ENCODE data around the gene SELENOO.

The SELENOO gene

DNA sequence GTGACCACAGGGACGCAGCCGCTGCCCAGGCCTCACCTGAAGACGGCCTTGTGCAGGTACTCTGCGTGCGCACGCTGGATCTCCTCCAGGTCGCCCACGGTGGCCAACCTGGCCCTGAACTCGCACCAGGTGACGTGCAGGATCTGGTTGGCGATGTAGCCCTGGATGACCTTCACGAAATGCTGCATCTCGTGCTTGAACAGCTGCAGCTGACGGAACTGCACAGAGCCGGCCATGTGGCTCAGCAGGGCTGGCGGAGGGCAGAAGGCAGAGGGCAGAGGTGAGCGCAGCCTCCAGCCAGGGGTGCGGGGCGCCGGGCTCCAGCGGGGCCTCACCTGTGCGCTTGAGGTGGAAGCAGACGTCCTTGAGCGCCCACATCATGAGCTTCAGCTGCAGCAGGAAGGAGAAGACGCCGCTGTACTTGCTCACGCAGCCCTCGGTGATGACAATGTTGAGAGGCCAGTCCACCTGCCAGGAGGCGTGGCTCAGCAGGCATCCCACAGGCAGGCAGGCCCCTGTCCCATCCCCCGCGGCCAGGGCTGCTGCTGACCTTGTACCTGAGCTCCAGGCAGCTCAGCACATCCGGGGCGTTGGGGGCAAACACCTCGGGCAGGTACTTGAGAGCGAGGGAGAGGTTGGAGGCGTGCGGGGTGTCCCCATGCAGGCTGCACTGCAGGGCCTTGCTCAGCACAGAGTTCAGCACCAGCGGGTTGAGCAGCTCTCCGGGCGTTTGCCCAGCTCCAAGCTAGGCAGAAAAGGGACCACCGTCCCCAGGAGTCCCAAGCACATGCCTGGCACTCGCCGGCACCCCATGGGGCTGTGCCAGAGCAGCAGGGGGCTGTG, 17.6 kb downstream of the SELENOO start:
- no peak for DNase-seq

DNA sequence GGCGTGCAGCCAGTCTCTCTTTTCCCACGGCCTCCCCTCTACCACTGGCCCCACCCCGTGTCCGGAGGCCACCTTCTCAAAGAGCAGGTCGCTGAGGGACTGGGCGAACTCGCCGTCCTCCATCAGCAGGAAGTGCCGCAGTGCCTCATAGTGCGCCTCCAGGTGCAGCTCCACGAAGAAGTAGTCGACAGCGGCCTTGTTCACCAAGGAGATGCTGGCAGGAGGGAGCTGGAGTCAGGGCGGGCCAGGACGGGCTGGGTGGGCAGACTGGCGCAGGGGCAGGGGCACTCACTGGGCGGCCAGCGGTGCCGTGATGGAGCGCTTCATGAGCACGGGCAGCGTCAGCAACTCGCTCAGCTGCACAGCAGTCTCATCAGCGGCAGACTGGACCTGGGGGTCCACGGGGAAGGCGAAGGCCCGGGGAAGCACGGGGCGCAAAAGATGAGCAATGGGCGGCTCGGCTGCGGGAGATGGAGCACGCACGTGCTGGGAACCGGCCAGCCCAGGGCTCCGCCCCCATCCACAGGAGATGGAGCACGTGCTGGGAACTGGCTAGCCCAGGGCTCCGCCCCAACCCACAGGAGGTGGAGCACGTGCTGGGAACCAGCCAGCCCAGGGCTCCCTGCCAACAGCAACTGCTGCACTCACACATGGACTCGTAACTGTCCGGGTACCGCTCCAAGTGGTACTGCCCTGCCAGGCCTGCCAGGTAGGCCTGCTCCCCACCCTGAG, 18.4 kb downstream of the SELENOO start:
- DNase-seq, result peak; percentile 40

DNA sequence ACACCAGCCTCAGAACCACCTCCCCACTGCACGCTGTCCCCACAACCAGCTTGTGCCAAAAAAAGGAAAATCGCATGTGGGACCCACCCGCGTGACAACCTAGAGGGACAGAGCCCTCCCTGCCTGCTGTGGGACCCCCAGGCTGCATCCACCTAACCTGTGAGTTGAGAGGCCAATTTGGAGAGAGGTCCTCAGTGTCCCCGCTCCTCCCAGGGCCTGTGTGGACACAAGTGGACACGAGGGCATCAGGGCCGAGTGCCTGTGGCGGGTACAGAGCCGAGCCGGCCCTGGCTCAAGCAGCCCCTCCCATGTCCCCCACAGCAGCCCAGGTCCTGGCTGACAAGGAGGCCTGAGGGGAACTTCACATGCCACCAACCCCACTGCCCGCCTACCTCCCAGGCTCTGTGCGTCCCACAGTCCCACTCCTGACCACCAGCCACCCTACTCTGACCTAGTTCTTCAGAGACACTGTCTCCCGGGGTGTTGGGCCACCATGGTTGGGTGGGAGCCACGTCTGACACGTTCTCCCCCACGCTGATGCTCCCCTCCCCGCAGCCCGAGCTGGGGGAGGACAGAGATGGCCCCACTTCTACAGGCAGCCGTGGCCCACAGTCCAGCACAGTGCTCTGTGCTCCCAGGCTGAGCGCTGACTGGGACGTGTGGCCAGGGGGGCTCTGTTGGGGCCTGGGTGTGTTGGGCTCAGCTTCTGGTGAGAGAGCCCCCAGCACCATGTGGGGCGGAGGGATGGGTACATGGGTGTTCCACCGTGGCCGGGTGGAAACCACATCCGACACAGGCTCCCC, 19.2 kb downstream of the SELENOO start:
- DNase-seq, result no peak

DNA sequence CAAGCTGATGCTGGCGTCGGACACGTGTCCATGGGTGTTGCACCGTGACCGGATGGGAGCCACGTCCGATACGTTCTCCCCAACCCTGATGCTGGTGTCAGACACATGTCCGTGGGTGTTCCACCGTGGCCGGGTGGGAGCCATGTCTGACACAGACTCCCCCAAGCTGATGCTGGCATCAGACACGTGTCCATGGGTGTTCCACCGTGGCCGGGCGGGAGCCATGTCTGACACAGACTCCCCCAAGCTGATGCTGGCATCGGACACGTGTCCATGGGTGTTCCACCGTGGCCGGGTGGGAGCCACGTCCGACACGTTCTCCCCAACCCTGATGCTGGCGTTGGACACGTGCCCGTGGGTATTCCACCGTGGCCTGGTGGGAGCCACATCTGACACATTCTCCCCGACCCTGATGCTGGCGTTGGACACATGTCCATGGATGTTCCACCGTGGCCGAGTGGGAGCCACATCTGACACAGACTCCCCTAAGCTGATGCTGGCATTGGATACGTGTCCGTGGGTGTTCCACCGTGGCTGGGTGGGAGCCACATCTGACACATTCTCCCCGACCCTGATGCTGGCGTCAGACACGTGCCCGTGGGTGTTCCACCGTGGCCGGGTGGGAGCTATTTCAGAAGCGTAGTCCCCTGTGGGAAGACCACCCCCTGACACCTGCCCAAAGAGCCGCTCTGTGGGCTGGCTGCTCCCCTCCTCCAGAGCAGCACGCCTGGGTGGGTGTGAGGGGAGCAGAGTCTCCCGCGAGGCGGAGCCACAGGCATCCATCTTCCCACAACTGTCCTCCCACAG, 20.0 kb downstream of the SELENOO start:
- DNase-seq, result no peak

DNA sequence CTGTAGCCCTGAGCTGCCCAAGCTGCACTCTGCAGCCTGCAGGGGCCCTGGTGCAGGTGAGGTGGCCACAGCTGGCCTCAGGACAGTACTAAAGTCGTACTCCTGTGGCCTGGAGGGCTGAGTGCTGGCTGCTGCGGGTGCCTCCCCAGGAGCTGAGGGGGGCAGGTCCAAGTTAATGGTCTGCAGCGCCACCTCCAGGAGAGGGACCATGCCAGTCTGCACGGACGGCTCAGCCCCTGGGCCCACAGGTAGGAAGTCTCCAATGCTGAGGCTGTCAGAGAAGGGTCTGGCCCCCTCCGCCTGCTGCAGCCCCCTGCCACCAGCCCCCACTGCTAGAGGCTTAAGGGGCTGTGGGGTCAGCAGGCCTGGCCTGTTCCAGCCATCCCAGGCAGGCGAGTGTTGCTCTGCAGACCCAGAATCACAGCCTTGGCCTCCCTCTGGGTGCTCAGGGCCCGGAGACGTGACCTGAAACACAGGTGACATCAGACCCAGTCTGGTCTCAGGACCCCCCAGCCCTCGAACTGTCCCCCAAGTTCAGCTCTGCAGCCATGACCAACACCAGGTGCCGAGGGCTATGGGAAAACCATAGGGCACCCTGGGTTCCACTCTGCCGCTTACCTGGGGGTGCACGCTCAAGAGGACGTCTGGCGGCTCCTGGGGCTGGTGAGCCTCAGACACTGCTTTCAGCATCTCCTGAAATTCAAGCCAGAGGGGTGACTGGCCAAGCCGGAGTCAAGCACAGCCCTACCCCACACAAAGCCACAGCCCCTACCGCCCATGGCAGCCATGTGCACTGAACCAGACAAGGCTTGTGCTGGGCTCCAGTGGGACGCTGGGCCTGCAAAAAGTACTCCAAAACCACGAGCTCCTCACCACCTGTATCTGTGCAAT, 20.8 kb downstream of the SELENOO start:
- DNase-seq, result no peak

DNA sequence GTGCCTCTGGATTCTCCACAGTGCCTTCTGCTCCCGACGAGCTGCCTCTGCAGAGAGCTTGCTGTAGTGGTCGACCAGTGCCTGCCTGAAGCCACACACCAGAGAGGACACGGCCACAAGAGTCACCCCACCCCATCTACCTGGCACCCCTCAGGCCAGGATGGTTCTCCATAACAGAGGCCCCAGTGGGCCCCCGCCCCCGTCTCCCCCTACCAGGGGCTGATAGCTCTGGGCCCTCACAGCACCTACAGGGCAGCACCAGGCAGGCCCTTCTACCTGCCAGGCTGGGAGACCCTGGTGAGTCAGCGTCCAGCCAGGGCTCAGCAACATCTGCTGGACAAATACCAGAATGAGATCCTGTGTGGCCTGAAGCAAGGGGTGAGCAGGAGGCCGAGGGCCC, 21.7 kb downstream of the SELENOO start:
- no peak for DNase-seq

DNA sequence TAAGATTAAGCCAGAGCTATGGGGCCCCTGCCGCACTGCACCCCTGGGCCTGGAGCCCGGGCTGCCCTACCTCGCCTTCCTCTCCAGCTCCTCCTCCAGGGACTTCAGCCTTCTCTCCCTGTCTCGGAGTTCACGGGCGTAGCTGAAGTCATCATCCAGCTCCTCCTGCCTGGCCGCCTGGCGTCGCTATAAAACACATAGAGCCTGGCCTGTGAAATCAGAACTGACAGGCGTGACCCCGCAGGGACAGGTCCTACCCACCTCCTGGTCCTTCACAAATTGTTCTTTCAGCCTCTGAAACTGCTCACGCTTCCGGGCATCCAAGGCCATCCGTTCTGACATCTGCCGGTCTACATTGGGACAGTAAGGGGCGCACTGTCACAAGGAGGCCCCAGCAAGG, 23.3 kb downstream of the SELENOO start:
- DNase-seq, result no peak

DNA sequence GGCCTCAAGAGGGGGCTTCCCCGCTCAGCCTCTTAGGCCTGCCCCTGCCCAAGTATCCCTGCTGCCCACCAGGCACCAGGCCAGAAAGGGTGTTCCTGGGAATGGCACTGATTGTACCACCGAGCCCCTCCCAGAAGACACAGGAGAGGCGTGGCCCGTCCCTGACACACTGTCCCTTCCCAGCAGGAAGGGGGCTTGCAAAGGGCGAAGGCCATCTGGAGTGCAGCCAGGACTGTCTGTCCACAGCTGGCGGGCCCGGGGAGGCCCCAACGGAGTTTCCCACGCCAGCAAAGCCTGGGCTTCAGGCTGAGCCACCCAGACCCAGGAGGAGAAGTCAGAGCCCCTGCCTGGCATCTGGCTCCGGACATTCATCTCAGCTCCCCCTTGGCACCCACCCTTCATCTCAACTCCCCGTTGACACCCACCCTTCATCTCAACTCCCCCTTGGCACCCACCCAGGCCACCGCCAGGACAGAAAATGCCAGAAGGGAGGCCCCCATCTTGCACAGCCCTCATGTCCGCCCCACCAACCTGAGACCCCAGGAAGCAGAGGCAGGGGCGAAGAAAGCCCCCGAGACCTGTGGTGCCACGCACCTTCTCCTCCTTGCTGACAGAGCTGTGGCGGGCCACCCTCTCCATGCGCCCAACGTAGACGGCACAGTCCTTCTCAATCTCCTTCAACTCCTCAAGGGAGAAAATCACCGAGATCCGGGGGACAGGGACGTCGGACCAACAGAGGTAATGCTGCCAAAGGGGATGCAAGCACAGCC, 24.6 kb downstream of the SELENOO start:
- no peak for DNase-seq

DNA sequence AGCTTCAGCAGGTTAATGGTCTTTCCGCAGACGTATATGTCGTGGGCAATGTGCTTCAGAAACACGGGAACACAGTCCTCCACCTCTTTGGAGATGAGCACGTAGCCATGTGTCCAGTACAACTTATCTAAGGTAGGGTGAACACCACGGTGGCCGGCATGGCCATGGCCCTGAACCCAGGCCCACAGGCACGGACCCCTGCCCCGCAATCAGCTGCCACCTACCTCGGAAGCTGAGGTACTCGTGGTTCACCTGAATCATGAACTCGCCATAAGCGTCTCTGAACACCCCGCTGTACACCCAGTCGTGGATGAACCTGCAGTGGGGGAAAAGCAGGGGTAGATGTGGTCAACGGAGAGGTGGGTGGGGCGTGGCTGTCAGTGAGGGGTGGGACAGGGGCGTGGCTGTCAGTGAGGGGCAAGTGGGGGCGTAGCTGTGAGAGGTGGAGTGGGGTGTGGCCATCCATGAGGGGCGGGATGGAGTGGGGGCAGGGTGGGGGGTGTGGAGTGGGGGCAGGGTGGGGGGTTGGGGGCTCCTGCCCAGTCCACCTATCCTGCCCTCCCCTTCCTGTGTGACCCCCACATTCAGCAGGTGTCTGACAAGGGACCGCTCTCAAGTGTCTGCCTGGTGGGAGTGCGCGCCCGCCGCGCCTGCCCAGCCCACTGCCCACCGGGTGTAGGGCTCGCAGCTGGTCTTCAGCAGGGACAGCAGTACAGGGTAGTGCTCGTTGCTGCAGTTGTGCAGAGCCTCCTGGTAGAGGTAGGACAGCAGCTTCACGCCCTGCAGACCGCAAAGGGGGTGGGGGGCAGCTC, 25.5 kb downstream of the SELENOO start:
- DNase-seq, result no peak

DNA sequence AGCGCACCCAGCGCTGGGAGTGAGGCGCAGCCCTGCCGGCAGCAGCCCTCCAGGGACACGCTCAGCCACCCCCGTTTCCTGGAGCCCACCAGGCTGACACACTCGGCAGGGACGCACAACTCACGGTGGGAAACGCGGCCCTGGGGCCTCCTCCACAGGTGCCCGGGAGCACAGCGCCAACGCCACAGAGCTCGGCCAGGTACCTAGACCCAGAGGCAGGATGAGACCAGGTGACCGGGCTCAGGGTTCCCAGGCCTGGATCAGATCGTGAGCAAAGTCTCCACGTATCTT, 26.0 kb downstream of the SELENOO start:
- DNase-seq, result no peak

DNA sequence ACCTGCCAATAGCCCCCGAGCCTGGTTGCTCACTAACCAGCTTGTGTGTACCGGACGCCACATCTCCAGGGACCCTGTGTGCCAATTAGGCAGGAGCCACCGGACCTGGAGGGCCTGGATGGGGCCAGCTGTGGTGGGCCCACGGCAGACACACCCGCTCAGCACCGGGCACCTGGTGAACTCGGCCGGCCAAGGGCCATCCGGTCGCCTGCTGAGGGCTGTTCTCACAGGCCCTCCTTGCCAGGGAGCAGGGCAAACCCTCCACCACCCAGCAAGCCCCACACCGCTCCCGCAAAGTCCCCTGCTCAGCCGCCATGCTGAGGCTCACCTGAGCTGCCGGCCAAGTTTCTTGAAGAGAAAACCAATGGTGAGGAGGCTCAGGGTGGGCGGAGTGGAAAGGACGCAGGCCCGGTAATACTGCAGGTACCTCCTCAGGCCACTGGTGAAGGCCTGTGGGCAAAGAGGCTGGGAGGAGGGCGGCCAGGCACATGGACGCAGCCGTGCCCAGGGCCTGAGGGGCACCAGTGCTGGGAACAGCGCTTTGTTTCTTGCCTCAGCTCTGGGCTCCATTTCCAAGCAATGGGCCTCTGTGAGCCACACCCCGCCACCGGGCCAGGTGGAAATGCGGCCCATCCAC, 26.9 kb downstream of the SELENOO start:
- DNase-seq, result no peak

DNA sequence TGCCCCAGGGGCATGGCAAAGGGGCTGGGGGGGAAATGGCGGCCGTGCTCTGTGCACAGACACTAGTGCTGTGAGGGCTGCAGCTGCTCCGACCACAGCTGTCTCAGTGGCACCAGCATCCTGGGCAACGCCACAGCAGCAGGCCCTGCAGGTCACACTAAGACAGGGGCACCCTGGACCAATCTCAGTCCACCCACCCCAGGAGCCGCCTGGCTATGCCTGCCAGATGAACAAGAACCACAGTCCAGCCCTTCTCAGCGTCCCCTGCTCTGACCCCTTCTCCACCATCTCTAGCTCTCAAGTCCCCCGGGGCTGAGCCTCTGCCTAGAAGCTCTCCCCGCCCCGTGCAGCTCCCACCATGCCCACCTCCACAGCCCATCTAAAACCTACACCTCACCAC, 27.6 kb downstream of the SELENOO start:
- DNase-seq, result no peak

DNA sequence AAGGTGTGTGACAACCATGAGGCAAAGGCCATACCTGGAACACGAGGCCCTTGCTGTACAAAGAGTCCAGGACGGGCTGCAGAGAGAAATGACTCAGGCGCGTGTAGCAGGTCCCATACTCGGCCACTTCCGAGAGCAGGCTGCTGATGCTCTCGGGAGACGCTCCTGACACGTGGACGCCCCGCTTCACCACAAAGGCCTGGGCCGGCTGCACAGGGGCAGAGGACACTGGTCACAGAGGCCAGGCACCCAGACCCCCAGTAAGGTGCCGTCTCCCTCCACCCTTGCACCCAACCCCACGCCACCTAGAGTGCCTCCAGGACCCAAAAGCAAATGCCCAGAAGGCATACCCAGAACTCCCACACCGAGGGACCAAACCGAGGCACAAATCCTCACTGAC, 28.6 kb downstream of the SELENOO start:
- no peak for DNase-seq

DNA sequence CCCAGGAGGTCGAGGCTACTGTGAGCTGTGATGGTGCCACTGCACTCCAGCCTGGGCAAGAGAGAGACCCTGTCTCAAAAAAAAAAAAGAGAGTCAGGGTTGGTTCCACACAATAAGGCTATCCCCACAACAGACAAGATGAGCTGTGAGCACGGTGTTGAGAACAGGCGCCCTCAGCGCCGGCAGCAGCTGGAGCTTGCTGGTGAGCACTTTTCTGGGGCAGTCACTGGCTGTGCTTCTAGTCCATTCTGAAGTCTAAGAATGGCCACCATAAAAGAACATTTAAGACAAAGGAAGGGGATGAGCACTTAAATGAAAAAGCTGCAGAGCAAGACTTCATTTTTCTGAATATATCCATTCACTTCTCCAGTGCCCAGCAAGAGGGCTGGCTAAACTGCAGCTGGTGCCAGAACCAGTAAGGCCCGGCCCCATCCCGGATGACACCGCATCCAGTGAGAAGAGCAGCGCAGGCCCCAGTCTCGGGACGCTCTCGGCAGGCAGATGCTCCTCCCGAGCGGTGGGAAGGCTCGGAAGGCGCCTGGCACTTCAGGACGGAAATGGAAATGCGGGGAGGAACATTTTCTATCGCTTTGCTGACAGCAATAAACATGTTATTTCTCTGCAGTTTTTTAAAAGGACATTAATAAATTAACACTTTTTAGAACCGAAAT, 31.8 kb downstream of the SELENOO start:
- DNase-seq, result no peak

DNA sequence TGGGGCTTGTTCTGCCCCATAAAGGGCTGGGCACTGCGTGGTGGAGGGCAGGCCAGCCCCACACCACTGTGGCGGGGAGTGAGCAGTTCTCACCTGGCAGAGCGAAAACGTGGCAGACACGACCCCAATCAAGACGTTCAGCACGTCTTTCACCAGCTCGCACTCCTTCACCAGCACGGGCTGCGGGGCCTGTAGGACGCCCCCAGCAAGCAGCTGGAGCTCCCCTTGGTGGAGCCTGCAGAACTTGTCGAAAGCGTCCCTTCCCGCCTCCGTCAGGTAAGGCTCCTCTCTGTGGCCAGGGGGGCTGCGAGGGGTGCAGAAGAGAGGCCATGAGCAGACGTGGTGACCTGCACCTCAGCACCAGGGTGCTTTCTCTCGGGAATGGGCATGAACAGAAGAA, 32.4 kb downstream of the SELENOO start:
- DNase-seq, result no peak

DNA sequence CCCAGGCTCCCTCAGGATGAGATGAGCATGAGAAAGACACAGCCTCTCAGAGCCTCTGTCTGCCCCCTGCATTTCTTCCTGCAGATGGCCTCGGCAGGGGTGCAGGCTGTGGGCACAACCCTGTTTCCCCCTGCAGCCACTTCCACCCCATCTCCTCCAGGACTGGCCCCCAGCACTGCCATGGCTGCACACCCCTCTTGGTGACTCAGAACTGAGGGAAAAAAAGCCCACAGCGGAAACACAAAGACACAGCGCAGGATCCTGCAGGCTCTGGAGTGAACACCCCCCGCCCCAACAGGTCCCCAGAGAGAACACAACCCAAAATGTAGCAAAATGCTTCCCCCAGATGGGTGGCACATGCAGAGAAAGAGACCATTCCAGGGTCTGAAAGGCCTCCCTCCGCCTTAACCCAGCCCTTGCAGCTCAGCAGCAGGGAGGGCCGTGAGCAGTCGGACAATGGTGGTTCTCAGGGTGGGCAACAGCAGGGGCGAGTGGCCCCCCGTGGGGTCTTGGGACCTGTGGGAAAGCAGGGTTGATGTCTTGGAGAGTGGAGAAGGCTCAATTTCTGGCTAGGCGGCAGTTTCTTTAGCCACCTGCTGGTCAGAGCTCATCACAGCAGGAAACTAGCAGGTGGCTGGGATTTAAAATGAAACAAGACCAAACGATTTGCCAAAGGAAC, 36.1 kb downstream of the SELENOO start:
- DNase-seq, result no peak

DNA sequence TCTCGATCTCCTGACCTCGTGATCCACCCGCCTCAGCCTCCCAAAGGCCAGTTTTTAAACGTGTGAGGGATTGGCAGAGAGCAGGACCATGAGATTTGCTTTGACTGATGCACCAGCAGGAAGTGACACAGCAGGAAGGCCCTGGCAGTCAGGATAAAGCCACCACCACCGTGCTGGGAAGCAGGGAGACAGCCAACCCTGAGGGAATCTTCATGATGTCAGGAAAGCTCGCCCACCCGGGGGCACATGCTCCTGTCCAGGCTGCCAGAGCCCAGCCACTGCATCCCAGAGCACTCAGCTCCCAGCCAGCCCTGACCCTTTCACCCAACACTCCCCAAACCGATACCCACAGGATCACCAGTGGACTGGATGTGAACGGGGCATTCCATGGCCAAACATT, 37.9 kb downstream of the SELENOO start:
- no peak for DNase-seq

DNA sequence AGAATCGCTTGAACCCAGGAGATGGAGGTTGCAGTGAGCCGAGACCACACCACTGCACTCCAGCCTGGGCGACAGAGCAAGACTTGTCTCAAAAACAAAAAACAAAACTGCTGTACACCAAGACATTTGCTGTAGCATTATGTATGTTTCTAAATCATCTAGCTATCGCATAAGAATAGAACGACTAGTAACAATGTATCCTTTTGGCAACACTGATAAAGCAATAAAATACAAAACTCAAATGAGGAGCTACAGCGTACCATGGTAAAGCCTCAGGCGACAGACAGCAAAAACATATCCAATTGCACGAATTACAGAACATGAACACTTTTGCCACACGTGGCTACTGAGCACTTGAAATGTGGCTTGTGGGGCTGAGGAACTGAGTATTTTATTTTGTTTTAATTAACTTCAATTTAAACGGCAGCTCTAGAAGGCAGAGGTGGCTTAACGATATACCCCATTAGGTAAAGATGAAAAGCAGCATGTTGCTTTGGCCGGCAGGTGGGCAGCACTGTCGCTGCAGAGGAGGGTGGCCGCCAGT, 41.7 kb downstream of the SELENOO start:
- DNase-seq, result no peak
